HG02885 (cell line): ENCODE data around the gene COL6A2.

Experiments
- ATAC-seq: cut with Tn5 transposase; IDR thresholded peaks from one replicate; pipeline ENCODE4 v1.9.1; 2021; ENCODE audit warnings: mild to moderate bottlenecking; ENCODE audit not compliant: unreplicated experiment, poor library complexity

Gene COL6A2

DNA sequence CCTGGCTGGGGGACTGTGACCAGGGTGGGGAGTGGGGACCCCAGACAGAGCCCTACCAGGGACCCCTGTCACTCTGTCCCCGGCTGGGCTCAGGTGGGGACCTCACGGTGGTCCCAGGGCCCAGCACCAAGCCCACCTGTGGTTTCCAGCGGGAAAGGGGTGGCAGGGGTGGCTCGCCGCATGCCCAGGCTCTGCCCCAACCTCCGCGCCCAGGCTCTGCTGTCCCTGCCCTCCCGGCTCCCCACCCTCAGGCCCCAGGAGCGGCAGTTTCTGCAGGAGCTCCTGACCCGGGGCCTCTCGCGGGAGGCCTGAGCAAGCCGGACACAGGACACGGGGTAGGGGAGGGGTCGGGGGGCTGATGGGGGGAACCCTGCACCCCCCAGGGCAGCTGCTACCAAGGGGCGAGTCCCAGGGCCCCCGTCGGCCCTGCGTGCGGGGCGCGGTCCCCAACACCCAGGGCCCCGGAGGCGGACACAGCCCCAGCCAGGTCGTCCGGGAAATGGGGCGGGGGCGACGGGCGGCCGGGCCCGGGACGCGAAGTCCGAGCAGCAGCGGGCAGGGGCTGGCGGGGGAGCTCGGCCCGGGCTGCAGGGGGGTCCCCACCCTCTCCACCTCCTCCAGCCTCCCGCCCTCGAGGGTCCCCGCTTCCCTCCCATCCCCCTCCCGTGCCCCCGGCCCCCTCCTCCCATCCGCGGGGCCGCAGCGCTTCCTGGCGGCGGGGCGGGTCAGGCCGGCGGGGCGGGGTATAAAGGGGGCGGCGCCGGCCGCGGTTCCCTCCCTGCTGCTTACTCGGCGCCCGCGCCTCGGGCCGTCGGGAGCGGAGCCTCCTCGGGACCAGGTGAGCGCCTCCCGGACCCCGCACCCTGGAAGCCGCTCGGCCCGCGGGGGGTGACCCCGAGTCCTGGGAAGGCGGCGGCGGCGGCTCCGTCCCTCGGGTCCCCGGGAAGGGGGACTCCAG, at the start of gene COL6A2:
COL6A2 (plus strand) TSS at position 777 of the 958 bp plus-strand sequence.
- no peak for ATAC-seq

DNA sequence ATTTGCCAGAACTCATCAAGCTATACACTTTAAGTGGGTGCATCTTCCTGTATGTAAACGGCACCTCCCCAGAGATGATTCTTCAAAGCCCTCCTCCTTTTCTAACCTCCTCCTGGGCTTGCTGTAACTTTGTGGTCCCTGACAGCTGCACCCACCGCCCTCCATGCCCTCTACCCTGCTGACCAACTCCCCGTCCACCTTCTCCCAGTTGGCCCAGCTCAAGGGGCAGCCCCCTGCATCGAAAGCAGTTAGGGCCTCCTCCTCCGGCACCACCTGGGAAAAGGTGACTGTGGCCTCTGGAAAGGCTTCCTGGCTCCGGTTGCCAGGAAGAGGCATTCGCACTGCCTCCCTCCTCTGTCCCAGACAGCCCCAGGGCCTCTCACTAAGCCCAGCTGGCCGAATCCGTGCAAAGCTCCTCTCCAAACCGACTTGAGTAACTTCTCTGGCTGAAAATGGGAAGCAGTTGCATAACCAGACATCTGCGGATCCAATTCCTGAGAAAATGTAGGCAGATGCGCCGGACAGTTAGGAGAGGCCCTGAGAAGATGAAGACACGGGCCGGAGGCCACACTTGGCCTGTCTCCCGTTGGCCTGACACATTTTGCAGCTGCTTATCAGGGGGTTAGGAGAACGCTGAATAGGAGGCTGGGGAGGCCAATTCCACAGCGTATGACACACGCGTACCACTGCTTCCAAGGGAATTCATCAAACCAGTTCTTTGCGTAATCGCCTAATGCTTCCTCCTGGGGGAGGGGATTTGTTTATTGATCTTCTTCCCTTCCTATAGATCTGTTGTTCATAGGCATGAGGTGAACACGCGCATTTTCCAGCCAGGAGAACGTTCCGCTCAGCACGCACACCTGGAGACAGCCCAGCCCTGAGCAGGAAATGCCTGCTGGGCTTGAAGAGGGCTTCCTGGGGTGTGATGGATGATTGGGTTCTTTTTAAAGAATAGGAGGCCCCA, 48.7 kb upstream of the COL6A2 start:
- no peak for ATAC-seq

GRCh38 chr21:46049890-46050667, 47.8 kb upstream of the COL6A2 start:
- ATAC-seq, result no peak

DNA sequence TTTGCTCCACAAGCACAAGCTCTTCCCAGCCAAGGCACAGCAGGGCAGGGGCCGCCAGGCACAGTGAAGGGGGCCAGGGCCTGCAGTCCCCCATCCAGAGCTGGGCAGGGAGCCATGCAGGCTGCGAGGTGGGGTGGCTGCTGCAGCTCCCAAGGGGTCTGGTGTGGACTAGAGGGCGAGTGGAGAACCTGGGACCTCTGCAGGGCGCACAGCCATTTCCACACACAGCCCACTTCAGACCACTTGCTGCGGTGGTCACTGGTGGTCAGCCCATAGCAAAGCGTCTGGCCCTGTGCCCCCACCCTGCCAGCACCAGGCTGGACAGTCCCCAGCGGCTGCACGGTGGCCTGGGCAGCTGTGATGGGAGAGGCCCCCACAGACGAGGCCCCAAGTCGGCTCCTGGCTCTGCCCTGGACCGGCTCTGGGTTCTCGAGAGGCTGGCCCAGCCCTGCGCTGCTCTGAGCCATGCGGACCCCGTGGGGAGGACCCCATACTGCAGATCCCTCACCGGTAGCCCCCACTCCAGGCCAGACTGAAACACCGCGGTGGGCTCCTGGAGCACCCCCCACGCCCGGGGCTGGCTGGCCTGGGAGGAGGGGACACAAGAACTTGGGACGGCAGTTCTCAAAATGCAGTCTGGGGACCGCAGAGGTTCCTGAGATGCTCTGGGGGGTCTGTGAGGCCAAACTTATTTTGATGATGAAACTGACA, 47.1 kb upstream of the COL6A2 start:
- ATAC-seq, result no peak

GRCh38 chr21:46051379-46051770, 46.5 kb upstream of the COL6A2 start:
- no peak for ATAC-seq

DNA sequence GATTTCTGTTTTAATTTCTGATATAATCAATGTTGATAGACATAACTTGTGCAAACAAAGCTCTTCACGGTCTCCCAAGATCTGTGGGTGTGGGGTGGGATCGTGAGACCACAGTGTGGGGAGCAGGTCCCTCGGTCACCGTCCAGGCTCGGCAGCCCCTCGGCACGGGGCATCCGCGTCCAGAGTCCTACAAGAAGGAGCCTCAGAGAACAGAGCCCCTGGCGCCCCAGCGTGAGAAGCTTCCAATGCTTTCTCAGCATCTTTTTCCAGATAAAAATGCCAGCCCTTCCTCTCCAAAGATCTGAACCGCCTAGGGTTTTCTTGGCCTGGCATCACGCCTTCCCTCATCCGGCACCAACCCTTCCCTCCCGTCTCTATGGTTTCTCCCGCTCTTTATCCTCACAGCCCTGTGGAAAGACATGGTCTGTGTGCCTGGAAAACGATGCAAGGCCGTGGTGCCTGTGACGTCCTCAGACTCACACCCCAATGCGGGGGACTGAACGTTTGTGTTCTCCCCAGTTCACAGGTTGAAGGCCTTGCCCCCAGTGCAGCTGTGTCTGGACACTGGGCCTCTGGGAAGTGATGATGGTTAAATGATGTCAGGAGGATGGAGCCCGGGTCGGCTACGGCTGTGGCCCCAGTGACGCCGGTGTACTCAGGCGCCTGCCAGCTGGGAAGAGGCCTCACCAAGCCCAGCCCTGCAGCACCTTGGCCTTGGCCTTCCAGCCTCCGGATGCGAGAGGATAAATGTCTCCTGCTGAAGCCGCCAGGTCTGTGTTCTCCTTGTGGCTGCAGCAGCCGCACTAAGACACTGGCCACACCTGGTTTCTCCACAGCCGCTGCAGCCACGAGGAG, 45.9 kb upstream of the COL6A2 start:
- no peak for ATAC-seq

- ATAC-seq, result no peak
Observed at GRCh38 chr21:46052703-46053651, 44.9 kb upstream of the COL6A2 start.

DNA sequence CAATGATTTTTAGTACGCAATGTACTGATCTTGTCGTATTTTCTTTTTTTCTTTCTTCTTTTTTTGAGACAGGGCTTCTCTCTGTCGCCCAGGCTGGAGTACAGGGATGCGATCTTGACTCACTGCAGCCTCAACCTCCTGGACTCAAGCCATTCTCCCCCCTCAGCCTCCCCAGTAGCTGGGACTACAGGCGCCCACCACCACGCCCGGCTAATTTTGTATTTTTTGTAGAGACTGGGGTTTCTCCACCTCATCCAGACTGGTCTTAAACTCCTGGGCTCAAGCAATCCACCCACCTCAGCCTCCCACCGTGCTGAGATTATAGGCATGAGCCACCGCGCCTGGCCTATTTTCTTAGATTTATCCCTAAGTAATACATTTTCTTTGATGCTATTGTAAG, 43.9 kb upstream of the COL6A2 start:
- no peak for ATAC-seq

- ATAC-seq, result no peak
Observed at GRCh38 chr21:46054451-46054881, 43.4 kb upstream of the COL6A2 start.

- no peak for ATAC-seq
Observed at GRCh38 chr21:46055863-46056281, 42.0 kb upstream of the COL6A2 start.

DNA sequence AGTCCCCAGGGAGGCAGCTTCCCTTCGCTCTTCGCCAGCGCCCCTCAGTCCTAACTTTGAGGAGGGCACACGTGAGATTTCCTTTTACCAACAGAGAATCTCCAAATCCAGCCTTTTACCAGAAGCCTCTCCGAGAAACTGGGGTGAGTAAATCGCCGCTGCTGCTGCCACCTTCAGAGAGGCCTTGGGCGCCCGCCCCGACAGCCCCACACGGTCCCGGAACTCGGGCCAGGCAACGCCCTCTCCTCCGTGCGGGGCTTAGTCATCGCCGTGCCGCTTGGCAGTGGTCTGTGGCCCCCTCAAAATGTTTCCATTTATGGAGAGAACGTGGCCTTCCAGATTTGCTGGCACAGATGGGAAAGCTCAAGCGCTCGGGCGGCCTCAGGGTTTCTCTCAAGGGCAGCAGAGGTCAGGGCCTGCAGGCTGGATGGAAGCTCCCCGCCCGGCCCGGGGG, 41.4 kb upstream of the COL6A2 start:
- ATAC-seq, result no peak

DNA sequence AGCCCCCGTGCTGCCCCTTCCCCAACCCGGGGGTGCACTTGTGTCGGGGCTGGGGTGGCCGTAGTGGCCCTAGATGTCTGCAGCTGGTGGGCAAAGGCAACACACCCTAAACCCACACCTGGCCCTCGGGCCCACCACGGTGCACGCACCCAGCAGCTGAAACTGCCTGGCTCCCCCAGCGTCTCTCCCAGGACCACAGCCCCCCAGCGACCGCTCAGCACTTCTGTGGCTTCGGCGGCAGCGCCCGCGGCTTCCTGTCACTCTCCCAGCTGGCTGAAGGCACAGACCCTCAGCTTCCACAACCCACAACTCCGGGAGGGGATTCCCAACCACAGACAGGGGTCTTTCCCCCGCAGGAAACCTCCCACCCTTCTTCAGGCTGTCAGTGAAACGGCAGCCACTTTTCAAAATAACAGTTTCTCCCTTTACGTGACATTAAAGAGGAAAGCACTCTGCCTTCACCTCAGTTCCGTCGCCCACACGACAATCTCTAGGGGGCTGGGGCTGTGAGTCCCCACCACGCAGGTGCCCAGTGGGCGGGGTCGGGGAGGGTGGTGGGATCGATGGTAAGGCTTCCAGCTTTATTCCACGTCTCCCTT, 40.7 kb upstream of the COL6A2 start:
- ATAC-seq, result no peak

- ATAC-seq, result no peak
Observed at GRCh38 chr21:46057710-46058241, 40.1 kb upstream of the COL6A2 start.

DNA sequence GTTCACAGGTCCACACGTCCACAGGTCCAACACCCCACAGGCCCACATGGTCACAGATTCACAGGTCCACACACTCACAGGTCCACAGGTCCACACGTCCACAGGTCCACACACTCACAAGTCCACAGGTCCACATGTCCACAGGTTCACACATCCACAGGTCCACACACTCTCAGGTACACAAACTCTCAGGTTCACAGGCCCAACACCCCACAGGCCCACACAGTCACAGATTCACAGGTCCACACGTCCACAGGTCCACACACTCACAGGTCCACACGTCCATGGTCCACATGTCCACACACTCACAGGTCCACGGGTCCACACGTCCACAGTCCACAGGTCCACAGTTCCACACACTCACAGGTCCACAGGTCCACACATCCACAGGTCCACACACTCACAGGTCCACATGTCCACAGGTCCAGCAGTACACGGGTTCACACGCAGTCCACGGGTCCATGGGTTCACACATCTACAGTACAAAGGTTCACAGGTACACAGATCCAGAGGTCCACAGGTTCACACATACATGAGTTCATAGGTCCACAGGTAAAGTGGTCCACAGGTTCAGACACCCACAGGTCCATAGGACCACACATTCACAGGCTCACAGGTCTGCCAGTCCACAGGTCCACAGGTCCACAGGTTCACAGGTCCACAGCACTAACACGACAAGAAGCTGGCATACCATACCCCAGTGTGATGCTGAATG, 39.3 kb upstream of the COL6A2 start:
- ATAC-seq, result no peak

DNA sequence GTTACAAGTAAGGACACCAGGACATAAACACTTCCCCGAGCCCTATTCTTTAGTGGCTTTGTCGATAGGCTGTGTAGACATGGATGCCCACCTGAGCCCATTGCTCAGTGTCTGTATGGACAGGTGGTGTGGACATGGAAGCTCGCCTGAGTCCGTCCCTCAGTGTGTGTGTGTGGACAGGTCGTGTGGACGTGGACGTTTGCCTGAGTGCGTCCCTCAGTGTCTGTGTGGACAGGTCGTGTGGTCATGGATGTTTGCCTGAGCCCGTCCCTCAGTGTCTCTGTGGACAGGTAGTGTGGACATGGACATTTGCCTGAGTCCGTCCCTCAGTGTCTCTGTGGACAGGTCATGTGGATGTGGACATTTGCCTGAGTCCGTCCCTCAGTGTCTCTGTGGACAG, 38.7 kb upstream of the COL6A2 start:
- ATAC-seq, result no peak
